ENCODE results near the gene NELL1.

- TF ChIP-seq POLR2A (IDR thresholded peaks at IDR 0.05; ENCODE audit: low read depth, low read length) (no peak), POLR2AphosphoS5 (IDR thresholded peaks at IDR 0.05; ENCODE audit: low read depth, low read length) (no peak), TAF1 (IDR thresholded peaks at IDR 0.05; ENCODE audit: low read depth, low read length) (no peak)
These were observed 892.2 kb downstream of the NELL1 start for GRCh38 chr11:21561581-21561980.
